Activated T-cell treated with anti-CD3 and anti-CD28 coated beads, Interleukin-2, amount 50 U/mL, for 72 hours (primary cell): ENCODE results near the gene MTPN. TPM values are rescaled to one million over a fixed set of nuclear protein-coding genes. Genes with fewer than 3 reads are reported as not detected.
A peak's percentile ranks its signal among the peaks of the same experiment; 100 is the strongest.

Experiments used
- ATAC-seq, 2 donors: fragments of 150-1000 bp; cut with Tn5 transposase; replicated peaks in 1 of 2; 2 replicates each; pipeline ENCODE4 v1.10.0; 2021; ENCODE audit warnings: moderate library complexity in 2 of 2, mild to moderate bottlenecking in 1 of 2
- DNase-seq, 2 donors: peaks; one replicate each; pipeline ENCODE4 v3.0.0; 2021 to 2022; ENCODE audit warnings: mixed read lengths in 1 of 2
- H3K27ac Mint-ChIP-seq: one replicate; pipeline ENCODE4 v1.8.0; 2022; ENCODE audit warnings: mild to moderate bottlenecking, moderate library complexity, mixed read lengths
- H3K27me3 Mint-ChIP-seq: one replicate; pipeline ENCODE4 v1.8.0; 2022; ENCODE audit warnings: low read depth, mixed read lengths
- H3K36me3 Mint-ChIP-seq, 2 donors: one replicate each; pipeline ENCODE4 v1.8.0; 2022; ENCODE audit warnings: mixed read lengths in 2 of 2, mild to moderate bottlenecking in 1 of 2; ENCODE audit not compliant: insufficient read depth in 2 of 2
- H3K4me1 Mint-ChIP-seq: one replicate; pipeline ENCODE4 v1.8.0; 2022; ENCODE audit warnings: low read depth, mixed read lengths
- H3K4me3 Mint-ChIP-seq, 2 donors: one replicate each; pipeline ENCODE4 v1.8.0; 2022; ENCODE audit warnings: mild to moderate bottlenecking in 2 of 2, mixed read lengths in 2 of 2, moderate library complexity in 2 of 2
- H3K9me3 Mint-ChIP-seq, 2 donors: one replicate each; pipeline ENCODE4 v1.8.0; 2022; ENCODE audit warnings: mixed read lengths in 2 of 2
- total RNA-seq, 2 donors: library from RNA; stranded (reverse); gene quantifications; one replicate each; pipeline ENCODE4 v1.2.3, GENCODE V29; 2022

MTPN gene
- total RNA-seq, 2 donors from 2014 or later, result 110 to 126 TPM

- no peaks in the 10 kb centered on the region for H3K27me3 Mint-ChIP-seq
- H3K27ac Mint-ChIP-seq, result peak overlapping the region; percentile 28
- peaks cover 0 to 2% of the 10 kb centered on the region in 2 donors for H3K36me3 Mint-ChIP-seq
- H3K9me3 Mint-ChIP-seq, result no peaks in the 10 kb centered on the region
- peak in 1 of 2 donors; percentile 50 for ATAC-seq
- DNase-seq, result no peak
- H3K4me3 Mint-ChIP-seq, result peak overlapping the region in 1 of 2 donors; percentile 10
- peaks cover 28% of the 10 kb centered on the region for H3K4me1 Mint-ChIP-seq
These were observed 36.8 kb downstream of the MTPN start for GRCh38 chr7:135940077-135941075.

GRCh38 chr7:135939261-135939812, 37.8 kb downstream of the MTPN start:
- DNase-seq (no peak), ATAC-seq (peak in 1 of 2 donors; percentile 33)
- Mint-ChIP-seq H3K36me3 (peaks cover 2 to 5% of the 10 kb centered on the region in 2 donors), H3K4me3 (peak overlapping the region in 1 of 2 donors; percentile 33), H3K4me1 (peaks cover 36% of the 10 kb centered on the region), H3K27me3 (no peaks in the 10 kb centered on the region), H3K9me3 (no peaks in the 10 kb centered on the region), H3K27ac (peak overlapping the region; percentile 61)

GRCh38 chr7:135938563-135938962, 38.6 kb downstream of the MTPN start:
- DNase-seq, result no peak
- Mint-ChIP-seq H3K9me3 (no peaks in the 10 kb centered on the region), H3K4me3 (peak overlapping the region in 1 of 2 donors; percentile 27), H3K4me1 (peaks cover 44% of the 10 kb centered on the region), H3K36me3 (peaks cover 2 to 5% of the 10 kb centered on the region in 2 donors), H3K27me3 (no peaks in the 10 kb centered on the region), H3K27ac (peak overlapping the region; percentile 29)
- ATAC-seq, result peak in 1 of 2 donors; percentile 33

- H3K27me3 Mint-ChIP-seq, result no peaks in the 10 kb centered on the region
- peaks cover 49% of the 10 kb centered on the region for H3K4me1 Mint-ChIP-seq
- peak overlapping the region; percentile 29 for H3K27ac Mint-ChIP-seq
- DNase-seq, result no peak
- H3K4me3 Mint-ChIP-seq, result no peak overlapping the region
- H3K36me3 Mint-ChIP-seq, result peaks cover 2 to 5% of the 10 kb centered on the region in 2 donors
- no peak for ATAC-seq
- H3K9me3 Mint-ChIP-seq, result no peaks in the 10 kb centered on the region
These were observed 39.1 kb downstream of the MTPN start for GRCh38 chr7:135938086-135938485.

- H3K27ac Mint-ChIP-seq, result no peak overlapping the region
- no peak for ATAC-seq
- H3K4me1 Mint-ChIP-seq, result peaks cover 48% of the 10 kb centered on the region
These were observed 40.5 kb downstream of the MTPN start for GRCh38 chr7:135936497-135937217.

GRCh38 chr7:135934651-135935050, 42.5 kb downstream of the MTPN start:
- no peak for ATAC-seq
- no peaks in the 10 kb centered on the region for H3K27me3 Mint-ChIP-seq

More at GRCh38 chr7:135936497-135937217, 40.5 kb downstream of the MTPN start:
- H3K9me3 Mint-ChIP-seq, result no peaks in the 10 kb centered on the region
- H3K36me3 Mint-ChIP-seq, result peaks cover 2 to 5% of the 10 kb centered on the region in 2 donors
- H3K27me3 Mint-ChIP-seq, result no peaks in the 10 kb centered on the region
- H3K4me3 Mint-ChIP-seq, result no peak overlapping the region
- DNase-seq, result no peak

GRCh38 chr7:135933509-135934188, 43.5 kb downstream of the MTPN start:
- DNase-seq, result no peak
- Mint-ChIP-seq H3K27ac (peak overlapping the region; percentile 79), H3K27me3 (no peaks in the 10 kb centered on the region), H3K9me3 (no peaks in the 10 kb centered on the region), H3K36me3 (peaks cover 4 to 12% of the 10 kb centered on the region in 2 donors), H3K4me3 (no peak overlapping the region), H3K4me1 (peaks cover 36% of the 10 kb centered on the region)
- peak in 1 of 2 donors; percentile 54 for ATAC-seq

More at GRCh38 chr7:135934651-135935050, 42.5 kb downstream of the MTPN start:
- DNase-seq, result no peak
- Mint-ChIP-seq H3K4me1 (peaks cover 36% of the 10 kb centered on the region), H3K36me3 (peaks cover 4 to 5% of the 10 kb centered on the region in 2 donors), H3K9me3 (no peaks in the 10 kb centered on the region), H3K4me3 (no peak overlapping the region), H3K27ac (peak overlapping the region; percentile 4)

GRCh38 chr7:135932131-135932530, 45.0 kb downstream of the MTPN start:
- Mint-ChIP-seq H3K4me1 (peaks cover 36% of the 10 kb centered on the region), H3K27ac (no peak overlapping the region), H3K36me3 (peaks cover 6 to 12% of the 10 kb centered on the region in 2 donors), H3K4me3 (no peak overlapping the region), H3K9me3 (no peaks in the 10 kb centered on the region), H3K27me3 (no peaks in the 10 kb centered on the region)
- ATAC-seq (no peak), DNase-seq (no peak)

GRCh38 chr7:135930565-135931461, 46.3 kb downstream of the MTPN start:
- no peaks in the 10 kb centered on the region for H3K27me3 Mint-ChIP-seq
- no peak overlapping the region for H3K27ac Mint-ChIP-seq
- H3K4me1 Mint-ChIP-seq, result peaks cover 30% of the 10 kb centered on the region
- DNase-seq (no peak), ATAC-seq (no peak)
- H3K36me3 Mint-ChIP-seq, result peaks cover 7 to 14% of the 10 kb centered on the region in 2 donors
- H3K9me3 Mint-ChIP-seq, result no peaks in the 10 kb centered on the region
- H3K4me3 Mint-ChIP-seq, result no peak overlapping the region

GRCh38 chr7:135929722-135930141, 47.4 kb downstream of the MTPN start:
- Mint-ChIP-seq H3K27me3 (no peaks in the 10 kb centered on the region), H3K9me3 (no peaks in the 10 kb centered on the region), H3K36me3 (peaks cover 4 to 12% of the 10 kb centered on the region in 2 donors), H3K4me1 (peaks cover 22% of the 10 kb centered on the region), H3K4me3 (no peak overlapping the region), H3K27ac (peak overlapping the region; percentile 97)
- no peak for ATAC-seq
- no peak for DNase-seq

- peak in 1 of 2 donors; percentile 79 for ATAC-seq
- Mint-ChIP-seq H3K27ac (peak overlapping the region; percentile 97), H3K27me3 (no peaks in the 10 kb centered on the region), H3K4me1 (peaks cover 17% of the 10 kb centered on the region), H3K9me3 (no peaks in the 10 kb centered on the region), H3K36me3 (peaks cover 4 to 10% of the 10 kb centered on the region in 2 donors), H3K4me3 (no peak overlapping the region)
- DNase-seq, result no peak
These were observed 47.9 kb downstream of the MTPN start for GRCh38 chr7:135929249-135929648.
